GF-D8 (cell line): ENCODE results near the gene RBM17.
"Not testable (repeated sequence)": the region's sequence is repeated elsewhere in the genome, so short reads cannot be mapped to it uniquely, and the experiment has no call there.

Experiments
- DNase-seq: peaks from one replicate; lab custom pipeline; 2025; lab: John Stamatoyannopoulos, UW

The RBM17 gene

GRCh38 chr10:6080417-6080973 lies 8.3 kb upstream of the RBM17 start:
- DNase-seq, result no peak

GRCh38 chr10:6082496-6083395 lies 6.1 kb upstream of the RBM17 start:
- DNase-seq, result no peak

- no peak for DNase-seq
Measured at GRCh38 chr10:6083523-6084475, 5.0 kb upstream of the RBM17 start.

- DNase-seq, result peak; percentile 69
Measured at GRCh38 chr10:6086375-6087233, 2.2 kb upstream of the RBM17 start.

GRCh38 chr10:6089334-6090219 lies 743 bp downstream of the RBM17 start:
- peak; percentile 5 for DNase-seq

GRCh38 chr10:6091630-6092029 lies 2.8 kb downstream of the RBM17 start:
- peak; percentile 32 for DNase-seq

GRCh38 chr10:6092731-6093130 lies 3.9 kb downstream of the RBM17 start:
- DNase-seq, result no peak

- DNase-seq, result no peak
Measured at GRCh38 chr10:6095810-6096570, 7.2 kb downstream of the RBM17 start.

GRCh38 chr10:6097063-6097462 lies 8.2 kb downstream of the RBM17 start:
- no peak for DNase-seq

- no peak for DNase-seq
Measured at GRCh38 chr10:6098156-6098555, 9.3 kb downstream of the RBM17 start.

- no peak for DNase-seq
Measured at GRCh38 chr10:6100370-6100769, 11.5 kb downstream of the RBM17 start.

GRCh38 chr10:6101181-6101580 lies 12.3 kb downstream of the RBM17 start:
- DNase-seq, result no peak

GRCh38 chr10:6102128-6102527 lies 13.3 kb downstream of the RBM17 start:
- DNase-seq, result no peak

- DNase-seq, result no peak
Measured at GRCh38 chr10:6103591-6103990, 14.8 kb downstream of the RBM17 start.

- not testable (repeated sequence) for DNase-seq
Measured at GRCh38 chr10:6107616-6108015, 18.8 kb downstream of the RBM17 start.

- DNase-seq, result no peak
Measured at GRCh38 chr10:6108072-6108471, 19.2 kb downstream of the RBM17 start.

- no peak for DNase-seq
Measured at GRCh38 chr10:6108631-6109443, 20.0 kb downstream of the RBM17 start.

- no peak for DNase-seq
Measured at GRCh38 chr10:6109444-6109775, 20.6 kb downstream of the RBM17 start.

- no peak for DNase-seq
Measured at GRCh38 chr10:6110136-6110535, 21.3 kb downstream of the RBM17 start.
